Smooth muscle cell (in vitro differentiated cells): ENCODE results near the gene NTN1. TPM values are rescaled to one million over a fixed set of nuclear protein-coding genes. Genes with fewer than 3 reads are reported as not detected.

Source experiments
- DNase-seq: peaks from one replicate; lab custom pipeline; 2025; ENCODE audit not compliant: unreplicated experiment; lab: John Stamatoyannopoulos, UW
- H2AFZ ChIP-seq: fragments of 200-600 bp; sonication (generic); 2 replicates; pipeline ENCODE4 v1.6.0; 2016; ENCODE audit warnings: antibody characterized with exemption, low read depth, mild to moderate bottlenecking
- H3F3A ChIP-seq: fragments of 200-600 bp; sonication (generic); 2 replicates; pipeline ENCODE4 v1.6.0; 2017; ENCODE audit warnings: antibody characterized with exemption, low read depth
- H3K27ac ChIP-seq: fragments of 200-600 bp; sonication (generic); 2 replicates; pipeline ENCODE4 v1.5.1; 2016; ENCODE audit warnings: low read depth, mild to moderate bottlenecking
- H3K27me3 ChIP-seq: fragments of 200-600 bp; sonication (generic); 2 replicates; pipeline ENCODE4 v1.6.1; 2016; ENCODE audit warnings: low read depth, mild to moderate bottlenecking
- H3K36me3 ChIP-seq: fragments of 200-600 bp; sonication (generic); 2 replicates; pipeline ENCODE4 v1.5.1; 2016; ENCODE audit warnings: low read depth
- H3K4me1 ChIP-seq: fragments of 200-600 bp; sonication (generic); 2 replicates; pipeline ENCODE4 v1.5.1; 2016; ENCODE audit warnings: low read depth
- H3K4me2 ChIP-seq: fragments of 200-600 bp; sonication (generic); 2 replicates; pipeline ENCODE4 v1.6.0; 2016; ENCODE audit warnings: mild to moderate bottlenecking
- H3K4me3 ChIP-seq: fragments of 200-600 bp; sonication (generic); 2 replicates; pipeline ENCODE4 v1.5.1; 2016; ENCODE audit warnings: mild to moderate bottlenecking
- H3K79me2 ChIP-seq: fragments of 200-600 bp; sonication (generic); 2 replicates; pipeline ENCODE4 v1.6.0; 2016; ENCODE audit warnings: low read depth, mild to moderate bottlenecking
- H3K9ac ChIP-seq: fragments of 200-600 bp; sonication (generic); 2 replicates; pipeline ENCODE4 v1.6.0; 2016; ENCODE audit warnings: low read depth
- H3K9me3 ChIP-seq: fragments of 200-600 bp; sonication (generic); replicated peaks from 2 replicates; pipeline ENCODE4 v1.5.1; 2016; ENCODE audit warnings: low read depth
- H4K20me1 ChIP-seq: fragments of 200-600 bp; sonication (generic); 2 replicates; pipeline ENCODE4 v1.6.0; 2016; ENCODE audit warnings: low read depth
- WGBS: methylation state at CpG from one replicate; pipeline ENCODE4 v1.1.7; 2016; ENCODE audit warnings: low lambda C conversion rate; 5-methylcytosine and 5-hydroxymethylcytosine counted together
- polyA plus RNA-seq: library from polyadenylated mRNA; unstranded; fragments of >200 nt; fragmentation: Nextera tagmentation; extraction: Ambion mirVana; gene quantifications from 2 replicates; pipeline ENCODE4 v1.2.1, GENCODE V29; 2016
- total RNA-seq: library from RNA; depleted of rRNA; stranded (reverse); fragments of >200 nt; gene quantifications from 2 replicates; pipeline ENCODE4 v1.2.3, GENCODE V29; 2014
- TF ChIP-seq, protein P1 (sequence below): fragments of 200-600 bp; sonication (generic); IDR thresholded peaks from 2 replicates; pipeline ENCODE4 v1.5.1; 2017; ENCODE audit warnings: borderline replicate concordance, mild to moderate bottlenecking, antibody characterized with exemption; ENCODE audit not compliant: insufficient read depth, poor library complexity, severe bottlenecking

NTN1 gene
- total and polyA plus RNA-seq, 2 experiments from 2014 or later, result 0.07 to 0.72 TPM

DNA sequence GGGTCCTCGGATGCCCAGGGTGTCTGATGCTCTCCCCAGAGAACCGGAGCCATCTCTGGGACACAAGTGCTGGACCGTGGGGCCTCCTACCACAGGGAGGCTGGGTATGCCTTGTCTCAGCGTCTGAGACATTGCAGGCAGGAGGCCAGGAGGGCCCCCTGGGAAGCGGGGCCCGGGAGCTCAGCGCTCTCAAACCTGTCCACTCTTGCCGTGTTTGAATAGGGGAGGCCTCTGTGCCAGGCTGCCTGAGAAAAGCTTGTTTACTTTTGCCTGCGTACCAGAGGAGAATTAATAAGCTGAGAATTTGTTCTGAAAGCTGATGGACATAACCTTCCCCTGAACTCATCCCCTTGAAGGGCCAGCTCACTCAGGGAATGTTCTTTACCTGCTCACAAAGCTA lies 163.8 kb downstream of the NTN1 start:
- H3K79me2 ChIP-seq, result no peaks in the 10 kb centered on the region
- H3K27ac ChIP-seq, result no peak overlapping the region
- no peak overlapping the region for H2AFZ ChIP-seq
- no peak for DNase-seq
- 85% methylated on average over 9 of the region's 9 CpGs for WGBS
- no peak overlapping the region for H3K4me2 ChIP-seq
- no peaks in the 10 kb centered on the region for H3K9me3 ChIP-seq
- no peaks in the 10 kb centered on the region for H3K36me3 ChIP-seq
- TF ChIP-seq, protein P1, sequence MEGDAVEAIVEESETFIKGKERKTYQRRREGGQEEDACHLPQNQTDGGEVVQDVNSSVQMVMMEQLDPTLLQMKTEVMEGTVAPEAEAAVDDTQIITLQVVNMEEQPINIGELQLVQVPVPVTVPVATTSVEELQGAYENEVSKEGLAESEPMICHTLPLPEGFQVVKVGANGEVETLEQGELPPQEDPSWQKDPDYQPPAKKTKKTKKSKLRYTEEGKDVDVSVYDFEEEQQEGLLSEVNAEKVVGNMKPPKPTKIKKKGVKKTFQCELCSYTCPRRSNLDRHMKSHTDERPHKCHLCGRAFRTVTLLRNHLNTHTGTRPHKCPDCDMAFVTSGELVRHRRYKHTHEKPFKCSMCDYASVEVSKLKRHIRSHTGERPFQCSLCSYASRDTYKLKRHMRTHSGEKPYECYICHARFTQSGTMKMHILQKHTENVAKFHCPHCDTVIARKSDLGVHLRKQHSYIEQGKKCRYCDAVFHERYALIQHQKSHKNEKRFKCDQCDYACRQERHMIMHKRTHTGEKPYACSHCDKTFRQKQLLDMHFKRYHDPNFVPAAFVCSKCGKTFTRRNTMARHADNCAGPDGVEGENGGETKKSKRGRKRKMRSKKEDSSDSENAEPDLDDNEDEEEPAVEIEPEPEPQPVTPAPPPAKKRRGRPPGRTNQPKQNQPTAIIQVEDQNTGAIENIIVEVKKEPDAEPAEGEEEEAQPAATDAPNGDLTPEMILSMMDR, result no peak
- H3F3A ChIP-seq, result no peaks in the 10 kb centered on the region
- H3K9ac ChIP-seq, result no peak overlapping the region
- peaks cover 17% of the 10 kb centered on the region for H3K27me3 ChIP-seq
- H4K20me1 ChIP-seq, result no peaks in the 10 kb centered on the region
- H3K4me1 ChIP-seq, result no peaks in the 10 kb centered on the region
- H3K4me3 ChIP-seq, result no peak overlapping the region

DNA sequence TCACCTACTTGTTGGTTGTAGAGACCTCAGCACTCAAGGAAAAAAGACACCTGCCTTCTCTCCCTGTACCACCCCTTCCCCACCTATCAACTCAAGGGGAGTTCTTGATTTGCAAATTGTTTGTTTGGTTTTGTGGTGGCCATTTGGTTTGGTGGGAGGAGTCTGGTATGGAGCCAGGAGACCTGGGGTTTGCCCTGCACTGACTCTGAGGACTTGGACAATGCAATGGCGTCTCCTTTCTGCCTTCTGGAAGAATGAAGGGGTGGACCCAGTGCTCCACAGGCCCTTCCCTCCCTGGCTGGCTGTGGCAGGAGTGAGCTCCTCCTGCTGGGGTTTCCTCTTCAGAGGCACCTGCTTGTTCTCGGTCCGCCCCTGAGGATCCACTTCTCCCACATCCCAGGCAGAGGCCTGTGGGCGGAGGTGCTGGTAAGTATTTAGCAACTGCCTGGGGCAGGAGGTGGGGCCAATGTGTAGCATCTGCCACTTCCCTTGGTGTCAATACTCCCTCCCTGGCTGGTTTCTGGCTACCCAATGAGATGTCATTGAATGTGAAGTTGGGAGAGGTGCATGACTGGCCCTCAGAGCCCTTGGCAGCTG lies 164.5 kb downstream of the NTN1 start:
- H2AFZ ChIP-seq, result no peak overlapping the region
- no peaks in the 10 kb centered on the region for H4K20me1 ChIP-seq
- WGBS, result 90% methylated on average over 4 of the region's 4 CpGs
- TF ChIP-seq, protein P1, result no peak
- H3K4me3 ChIP-seq, result no peak overlapping the region
- no peaks in the 10 kb centered on the region for H3K36me3 ChIP-seq
- no peak overlapping the region for H3K9ac ChIP-seq
- no peaks in the 10 kb centered on the region for H3K79me2 ChIP-seq
- no peak overlapping the region for H3K27ac ChIP-seq
- H3F3A ChIP-seq, result no peaks in the 10 kb centered on the region
- DNase-seq, result no peak
- no peaks in the 10 kb centered on the region for H3K4me1 ChIP-seq
- no peaks in the 10 kb centered on the region for H3K9me3 ChIP-seq
- H3K4me2 ChIP-seq, result no peak overlapping the region
- peaks cover 17% of the 10 kb centered on the region for H3K27me3 ChIP-seq

DNA sequence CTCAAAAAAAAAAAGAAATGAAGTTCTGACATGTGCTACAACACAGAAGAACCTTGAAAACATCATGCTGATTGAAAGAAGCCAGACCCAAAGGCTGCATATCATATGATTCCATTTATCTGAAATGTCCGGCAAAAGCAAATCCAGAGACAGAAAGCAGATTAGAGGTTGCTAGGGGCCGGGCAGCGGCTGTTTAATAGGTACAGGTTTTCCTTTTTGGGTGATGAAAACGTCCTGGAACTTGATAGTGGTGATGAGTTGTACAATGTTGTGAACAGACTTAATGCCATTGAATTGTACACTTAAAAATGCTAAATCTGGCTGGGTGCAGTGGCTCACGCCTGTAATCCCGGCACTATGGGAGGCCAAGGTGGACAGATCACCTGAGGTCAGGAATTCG lies 166.5 kb downstream of the NTN1 start:
- Histone ChIP-seq H3K9me3 (no peaks in the 10 kb centered on the region), H3F3A (no peaks in the 10 kb centered on the region), H3K27me3 (peaks cover 17% of the 10 kb centered on the region), H3K36me3 (no peaks in the 10 kb centered on the region), H2AFZ (no peak overlapping the region), H3K27ac (no peak overlapping the region), H3K4me1 (no peaks in the 10 kb centered on the region), H3K79me2 (no peaks in the 10 kb centered on the region), H3K9ac (no peak overlapping the region), H4K20me1 (no peaks in the 10 kb centered on the region), H3K4me3 (no peak overlapping the region), H3K4me2 (no peak overlapping the region)
- TF ChIP-seq, protein P1, result no peak
- WGBS, result 74% methylated on average over 7 of the region's 7 CpGs
- no peak for DNase-seq

DNA sequence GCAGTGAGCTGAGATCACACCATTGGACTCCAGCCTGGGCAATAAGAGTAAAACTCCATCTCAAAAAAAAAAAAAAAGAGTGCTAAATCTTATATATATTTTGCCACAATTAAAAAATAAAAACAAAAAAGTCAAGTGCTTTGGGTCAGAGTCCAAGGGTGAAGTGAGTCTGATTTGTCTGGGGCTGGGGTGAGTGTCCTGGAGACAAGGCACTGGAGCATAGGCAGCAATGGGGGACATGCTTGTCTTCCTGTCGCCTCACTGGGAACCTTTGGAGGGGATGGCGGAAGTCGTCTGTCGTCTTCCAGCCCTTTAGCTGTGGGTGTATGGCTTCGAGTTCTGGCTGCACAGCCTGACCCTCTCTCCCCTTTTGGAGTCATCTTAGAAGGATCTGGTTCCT lies 167.1 kb downstream of the NTN1 start:
- Histone ChIP-seq H3K36me3 (no peaks in the 10 kb centered on the region), H4K20me1 (no peaks in the 10 kb centered on the region), H3K9ac (no peak overlapping the region), H3K27me3 (peaks cover 14% of the 10 kb centered on the region), H3F3A (no peaks in the 10 kb centered on the region), H3K4me3 (no peak overlapping the region), H3K27ac (no peak overlapping the region), H3K4me2 (no peak overlapping the region), H2AFZ (no peak overlapping the region), H3K79me2 (no peaks in the 10 kb centered on the region), H3K9me3 (no peaks in the 10 kb centered on the region), H3K4me1 (no peaks in the 10 kb centered on the region)
- DNase-seq, result no peak
- TF ChIP-seq, protein P1, result no peak
- WGBS, result 88% methylated on average over 5 of the region's 5 CpGs
